IMR-90 (cell line): ENCODE results near the gene SLC2A1. TPM values are rescaled to one million over a fixed set of nuclear protein-coding genes. Genes with fewer than 3 reads are reported as not detected.

Experiments used
- ATAC-seq: fragments of 200-7000 bp; cut with Tn5 transposase; 2 replicates; pipeline ENCODE4 v1.9.1; 2020; ENCODE audit warnings: low read depth, mild to moderate bottlenecking, moderate library complexity
- BruUV-seq: library from RNA; stranded (reverse); fragments of 400-500 nt; replicated peaks from 2 replicates; lab custom pipeline; 2021; lab: Mats Ljungman, UMichigan
- CTCF ChIA-PET: fragments of 300-600 bp; formaldehyde crosslinking; extraction: SDS; loops from one replicate; lab custom pipeline; 2021; ENCODE audit warnings: antibody characterized with exemption; lab: Yijun Ruan, JAX
- POLR2A ChIA-PET: fragments of 300-600 bp; sonication (Branson Sonifier 250); formaldehyde crosslinking; loops from one replicate; lab custom pipeline; 2022; ENCODE audit warnings: antibody characterized with exemption; ENCODE audit not compliant: unreplicated experiment; lab: Charles Lee
- DNase-seq: peaks from one replicate; pipeline ENCODE4 v3.0.0; 2013
- H2AFZ ChIP-seq: replicated peaks from 2 replicates; pipeline ENCODE3; 2013; ENCODE audit warnings: low read length, mild to moderate bottlenecking; ENCODE audit not compliant: poor library complexity
- H2AK5ac ChIP-seq: 2 replicates; pipeline ENCODE4 v1.6.1; 2013; ENCODE audit warnings: low read depth, low read length, inconsistent platforms
- H2AK9ac ChIP-seq: replicated peaks from 2 replicates; pipeline ENCODE3; 2013; ENCODE audit warnings: mild to moderate bottlenecking, low read depth, low read length, moderate library complexity; ENCODE audit not compliant: poor library complexity
- H2BK120ac ChIP-seq: 2 replicates; pipeline ENCODE4 v1.6.1; 2013; ENCODE audit warnings: low read depth, low read length, inconsistent platforms
- H2BK15ac ChIP-seq: 3 replicates; pipeline ENCODE4 v1.6.1; 2013; ENCODE audit warnings: low read depth, low read length, inconsistent platforms
- H2BK20ac ChIP-seq: 2 replicates; pipeline ENCODE4 v1.6.1; 2013; ENCODE audit warnings: low read depth, mild to moderate bottlenecking, inconsistent platforms, low read length, moderate library complexity
- H2BK5ac ChIP-seq: 2 replicates; pipeline ENCODE4 v1.6.1; 2013; ENCODE audit warnings: mild to moderate bottlenecking, low read depth, low read length, inconsistent platforms; ENCODE audit not compliant: poor library complexity, severe bottlenecking
- H3K14ac ChIP-seq: replicated peaks from 2 replicates; pipeline ENCODE4 v1.6.1; 2013; ENCODE audit warnings: low read depth, low read length, inconsistent platforms
- H3K18ac ChIP-seq: 2 replicates; pipeline ENCODE4 v1.6.1; 2013; ENCODE audit warnings: low read depth, low read length, control low read depth
- H3K23ac ChIP-seq: 2 replicates; pipeline ENCODE4 v1.6.1; 2013; ENCODE audit warnings: low read depth, low read length, inconsistent platforms
- H3K27ac ChIP-seq: 2 replicates; pipeline ENCODE4 v1.5.1; 2013; ENCODE audit warnings: mild to moderate bottlenecking, control low read depth, low read length; ENCODE audit not compliant: insufficient read depth
- H3K27me3 ChIP-seq: 2 replicates; pipeline ENCODE4 v1.6.1; 2013; ENCODE audit warnings: low read length; ENCODE audit not compliant: control insufficient read depth, insufficient read depth
- H3K36me3 ChIP-seq: 2 replicates; pipeline ENCODE4 v1.6.1; 2013; ENCODE audit warnings: low read length, mixed read lengths; ENCODE audit not compliant: control insufficient read depth, insufficient read depth
- H3K4ac ChIP-seq: 2 replicates; pipeline ENCODE4 v1.6.1; 2013; ENCODE audit warnings: low read depth, low read length, inconsistent platforms
- H3K4me1 ChIP-seq: 2 replicates; pipeline ENCODE4 v1.6.1; 2013; ENCODE audit warnings: low read length, mixed read lengths; ENCODE audit not compliant: control insufficient read depth, insufficient read depth
- H3K4me2 ChIP-seq: 2 replicates; pipeline ENCODE4 v1.6.1; 2013; ENCODE audit warnings: low read depth, mild to moderate bottlenecking, control low read depth, low read length, moderate library complexity
- H3K4me3 ChIP-seq: 2 replicates; pipeline ENCODE4 v1.5.1; 2013; ENCODE audit warnings: low read depth, mild to moderate bottlenecking, control low read depth, low read length, moderate library complexity; ENCODE audit not compliant: insufficient read depth
- H3K56ac ChIP-seq: 2 replicates; pipeline ENCODE4 v1.6.1; 2013; ENCODE audit warnings: low read length, inconsistent platforms; ENCODE audit not compliant: insufficient read depth; ENCODE audit errors: extremely low read depth
- H3K79me1 ChIP-seq, 2 experiments: 2 replicates each; pipeline ENCODE4 v1.6.1; 2013; ENCODE audit warnings: low read length in 2 of 2, inconsistent platforms in 1 of 2, low read depth in 1 of 2
- H3K9ac ChIP-seq: 2 replicates; pipeline ENCODE4 v1.6.1; 2013; ENCODE audit warnings: low read depth, low read length, control low read depth
- H3K9me1 ChIP-seq: 2 replicates; pipeline ENCODE4 v1.6.1; 2013; ENCODE audit warnings: low read length, inconsistent platforms; ENCODE audit not compliant: insufficient read depth
- H3K9me3 ChIP-seq: 2 replicates; pipeline ENCODE4 v1.6.1; 2013; ENCODE audit warnings: low read length; ENCODE audit not compliant: control insufficient read depth, insufficient read depth
- H4K20me1 ChIP-seq: 2 replicates; pipeline ENCODE4 v1.6.1; 2013; ENCODE audit warnings: low read length, inconsistent platforms; ENCODE audit not compliant: insufficient read depth
- H4K5ac ChIP-seq: 2 replicates; pipeline ENCODE4 v1.6.1; 2013; ENCODE audit warnings: mild to moderate bottlenecking, low read depth, low read length, control low read depth
- H4K8ac ChIP-seq, 2 experiments: 2 replicates each; pipeline ENCODE4 v1.6.1; 2013; ENCODE audit warnings: low read depth in 2 of 2, low read length in 2 of 2, control low read depth in 1 of 2, inconsistent platforms in 1 of 2
- H4K91ac ChIP-seq: 2 replicates; pipeline ENCODE4 v1.6.1; 2013; ENCODE audit warnings: low read depth, low read length, inconsistent platforms; ENCODE audit not compliant: insufficient read depth
- CEBPB ChIP-seq: IDR thresholded peaks from 2 replicates; pipeline ENCODE4 v1.6.1; 2012; ENCODE audit warnings: low read depth, low read length, improper control_type of control experiment
- CHD1 ChIP-seq: IDR thresholded peaks from 2 replicates; pipeline ENCODE4 v1.6.1; 2012; ENCODE audit warnings: low read depth, low read length, improper control_type of control experiment
- FOS ChIP-seq: fragments of 150-350 bp; IDR thresholded peaks from 2 replicates; pipeline ENCODE4 v1.6.1; 2016; ENCODE audit warnings: low read depth, low read length
- NFE2L2 ChIP-seq: fragments of 150-350 bp; IDR thresholded peaks from 2 replicates; pipeline ENCODE4 v1.6.1; 2016; ENCODE audit warnings: low read depth, mild to moderate bottlenecking, low read length
- WGBS, 2 experiments: methylation state at CpG; one replicate each; pipeline versions ENCODE4 v1.1.5 to v1.1.7; 2013; ENCODE audit warnings: missing lambda C conversion rate in 2 of 2; ENCODE audit not compliant: insufficient read length in 1 of 2; ENCODE audit errors: extremely low coverage in 2 of 2; 5-methylcytosine and 5-hydroxymethylcytosine counted together
- dilution Hi-C: fragments of 300-500 bp; cut with HindIII; formaldehyde crosslinking; loops from one replicate; pipeline ENCODE4 v1.14.3; 2018; ENCODE audit warnings: low sequenced_read_pairs; ENCODE audit not compliant: unreplicated experiment
- in situ Hi-C: fragments of 300-500 bp; cut with MboI; formaldehyde crosslinking; loops from 3 replicates; pipeline ENCODE4 v1.14.3; 2019; ENCODE audit warnings: low sequenced_read_pairs, inconsistent platforms, mixed read lengths
- intact Hi-C: fragments of 100-400 bp; cut with micrococcal nuclease; formaldehyde crosslinking; loops from 2 replicates; pipeline ENCODE4 v1.10.0; 2022
- polyA plus RNA-seq, 3 experiments: library from polyadenylated mRNA; depleted of rRNA; stranded (reverse); fragments of >200 nt; gene quantifications; 2 replicates each; pipeline ENCODE4 v1.2.3, GENCODE V29; 2012; ENCODE audit warnings: low replicate concordance in 1 of 3
- total RNA-seq: library from RNA; depleted of rRNA; stranded (reverse); fragments of >200 nt; gene quantifications from 2 replicates; pipeline ENCODE4 v1.2.3, GENCODE V29; 2012
- TF ChIP-seq, protein P1 (sequence below): fragments of 150-350 bp; IDR thresholded peaks from 2 replicates; pipeline ENCODE4 v1.6.1; 2017; ENCODE audit warnings: mild to moderate bottlenecking, antibody characterized with exemption, low read length, low read depth
- TF ChIP-seq, protein P2 (sequence below): conservative IDR thresholded peaks from 2 replicates; pipeline ENCODE4 v1.5.1; 2012; ENCODE audit warnings: mild to moderate bottlenecking, low read depth, low read length, improper control_type of control experiment

SLC2A1 gene
- total and polyA plus RNA-seq, 2 of the 4 experiments (the other 2 are of a cell fraction), result 200 to 395 TPM

DNA sequence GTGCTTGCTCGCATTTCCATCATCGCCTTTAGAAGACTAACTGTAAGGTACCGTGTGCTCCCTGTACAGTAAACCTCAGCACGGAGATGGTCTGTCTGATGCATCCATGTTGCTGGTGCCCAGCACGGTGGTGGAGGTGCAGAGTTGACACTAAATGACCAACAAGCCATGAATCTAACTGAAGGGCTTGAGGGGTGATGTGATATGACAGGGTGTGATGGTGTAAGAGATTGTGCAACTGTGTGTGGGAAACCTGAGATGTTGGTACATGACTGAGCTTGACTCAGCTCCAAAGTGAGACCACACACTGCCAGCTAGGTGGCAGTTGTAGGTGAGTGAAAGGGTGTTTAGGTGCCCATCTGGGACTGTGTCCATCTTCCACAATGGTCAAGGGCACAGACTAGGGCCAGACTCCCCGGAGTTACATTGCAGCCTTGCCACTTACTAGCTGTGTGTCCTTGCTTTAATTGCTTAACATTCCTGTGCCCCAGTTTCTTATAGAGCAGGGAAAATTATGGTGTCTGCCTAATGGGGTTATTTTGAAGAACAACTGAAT, 21.4 kb downstream of the SLC2A1 start:
- Histone ChIP-seq H4K91ac (peak overlapping the region; percentile 84), H2AK9ac (peak overlapping the region; percentile 69), H3K56ac (0 out of 2 replicates have a peak overlapping the region, but pooled peaks have one; percentile 2), H4K20me1 (peaks cover 71% of the 10 kb centered on the region), H3K9me3 (no peaks in the 10 kb centered on the region), H4K8ac (peak overlapping the region; percentile 21 to 76; a peak in 3 of 4 replicates), H2BK120ac (peak overlapping the region; percentile 99), H4K5ac (peak overlapping the region; percentile 28; the same call in 1 of the 2 replicates), H3K79me1 (peaks cover 54 to 99% of the 10 kb centered on the region in 2 experiments), H3K4me1 (peaks cover 63% of the 10 kb centered on the region), H3K36me3 (peaks cover 86% of the 10 kb centered on the region), H2BK20ac (peak overlapping the region; percentile 76), H2AK5ac (peak overlapping the region; percentile 23), H3K27ac (peak overlapping the region; percentile 2), H2BK5ac (peak overlapping the region; percentile 83), H3K4ac (peak overlapping the region; percentile 100), H3K9me1 (peaks cover 71% of the 10 kb centered on the region), H3K9ac (no peak overlapping the region; the same call in 1 of the 2 replicates), H3K23ac (peak overlapping the region; percentile 61), H3K4me2 (0 out of 2 replicates have a peak overlapping the region, but pooled peaks have one; percentile 0), H2BK15ac (peak overlapping the region; percentile 2), H2AFZ (peak overlapping the region; percentile 2), H3K27me3 (no peaks in the 10 kb centered on the region), H3K4me3 (no peak overlapping the region), H3K18ac (peak overlapping the region; percentile 21; the same call in 1 of the 2 replicates), H3K14ac (peak overlapping the region; percentile 91)
- dilution Hi-C loops (no loop called here), intact Hi-C loops (no loop called here), in situ Hi-C loops (no loop called here)
- ChIA-PET POLR2A (no interaction called here), CTCF (interaction anchor here (1.0 to 2.5 kb wide), 2 partner anchors 24 to 136 kb away, joined by 4 to 9 read pairs; no protein-coding TSS in a partner anchor)
- TF ChIP-seq CHD1 (peak; percentile 64; the same call in 1 of the 2 replicates), CEBPB (peak; percentile 99), FOS (peak; percentile 60; the same call in 1 of the 2 replicates), NFE2L2 (peak; percentile 56; the same call in 1 of the 2 replicates)
- TF ChIP-seq, protein P1, sequence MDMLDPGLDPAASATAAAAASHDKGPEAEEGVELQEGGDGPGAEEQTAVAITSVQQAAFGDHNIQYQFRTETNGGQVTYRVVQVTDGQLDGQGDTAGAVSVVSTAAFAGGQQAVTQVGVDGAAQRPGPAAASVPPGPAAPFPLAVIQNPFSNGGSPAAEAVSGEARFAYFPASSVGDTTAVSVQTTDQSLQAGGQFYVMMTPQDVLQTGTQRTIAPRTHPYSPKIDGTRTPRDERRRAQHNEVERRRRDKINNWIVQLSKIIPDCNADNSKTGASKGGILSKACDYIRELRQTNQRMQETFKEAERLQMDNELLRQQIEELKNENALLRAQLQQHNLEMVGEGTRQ, result no peak
- TF ChIP-seq, protein P2, sequence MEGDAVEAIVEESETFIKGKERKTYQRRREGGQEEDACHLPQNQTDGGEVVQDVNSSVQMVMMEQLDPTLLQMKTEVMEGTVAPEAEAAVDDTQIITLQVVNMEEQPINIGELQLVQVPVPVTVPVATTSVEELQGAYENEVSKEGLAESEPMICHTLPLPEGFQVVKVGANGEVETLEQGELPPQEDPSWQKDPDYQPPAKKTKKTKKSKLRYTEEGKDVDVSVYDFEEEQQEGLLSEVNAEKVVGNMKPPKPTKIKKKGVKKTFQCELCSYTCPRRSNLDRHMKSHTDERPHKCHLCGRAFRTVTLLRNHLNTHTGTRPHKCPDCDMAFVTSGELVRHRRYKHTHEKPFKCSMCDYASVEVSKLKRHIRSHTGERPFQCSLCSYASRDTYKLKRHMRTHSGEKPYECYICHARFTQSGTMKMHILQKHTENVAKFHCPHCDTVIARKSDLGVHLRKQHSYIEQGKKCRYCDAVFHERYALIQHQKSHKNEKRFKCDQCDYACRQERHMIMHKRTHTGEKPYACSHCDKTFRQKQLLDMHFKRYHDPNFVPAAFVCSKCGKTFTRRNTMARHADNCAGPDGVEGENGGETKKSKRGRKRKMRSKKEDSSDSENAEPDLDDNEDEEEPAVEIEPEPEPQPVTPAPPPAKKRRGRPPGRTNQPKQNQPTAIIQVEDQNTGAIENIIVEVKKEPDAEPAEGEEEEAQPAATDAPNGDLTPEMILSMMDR, result no peak
- BruUV-seq, result no TSS peak
- ATAC-seq (no peak; the same call in 1 of the 2 replicates), DNase-seq (peak; percentile 85)
- WGBS, 2 experiments, result 80% methylated on average over 3 of the region's 6 CpGs; no CpG with 5 or more reads in 1 of the 2 experiments
